GM18505 (cell line): Measurements from ENCODE around the gene SCRG1.
A peak's percentile ranks its signal among the peaks of the same experiment; 100 is the strongest.

ENCODE experiments used
- ATAC-seq: cut with Tn5 transposase; IDR thresholded peaks from one replicate; pipeline ENCODE4 v1.9.1; 2021; ENCODE audit not compliant: unreplicated experiment
- POLR2A ChIP-seq: IDR thresholded peaks from 4 replicates; pipeline ENCODE4 v1.6.1; 2011; ENCODE audit warnings: borderline replicate concordance; ENCODE audit not compliant: insufficient read depth, insufficient read length; ENCODE audit errors: extremely low read depth

The SCRG1 gene

DNA sequence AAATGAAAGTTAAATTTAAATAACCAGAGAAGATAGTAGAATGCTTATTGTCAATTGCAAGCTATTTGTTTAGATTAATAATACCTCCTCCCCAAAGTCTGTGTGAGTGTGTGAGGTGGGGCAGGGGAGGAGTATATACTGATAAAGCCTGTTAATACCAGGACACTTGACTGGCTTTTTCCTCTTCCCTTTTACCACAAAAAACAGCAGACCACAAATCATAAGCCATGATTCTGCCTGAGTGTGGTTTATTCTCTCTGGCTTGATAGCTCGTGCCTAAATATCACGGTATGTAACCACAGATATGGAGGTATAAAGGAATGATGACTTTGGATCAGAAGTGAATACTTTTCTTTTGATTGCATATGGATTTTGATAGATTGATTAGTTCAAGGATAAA, 21.9 kb upstream of the SCRG1 start:
- no peak for ATAC-seq
- no peak for TF ChIP-seq POLR2A

DNA sequence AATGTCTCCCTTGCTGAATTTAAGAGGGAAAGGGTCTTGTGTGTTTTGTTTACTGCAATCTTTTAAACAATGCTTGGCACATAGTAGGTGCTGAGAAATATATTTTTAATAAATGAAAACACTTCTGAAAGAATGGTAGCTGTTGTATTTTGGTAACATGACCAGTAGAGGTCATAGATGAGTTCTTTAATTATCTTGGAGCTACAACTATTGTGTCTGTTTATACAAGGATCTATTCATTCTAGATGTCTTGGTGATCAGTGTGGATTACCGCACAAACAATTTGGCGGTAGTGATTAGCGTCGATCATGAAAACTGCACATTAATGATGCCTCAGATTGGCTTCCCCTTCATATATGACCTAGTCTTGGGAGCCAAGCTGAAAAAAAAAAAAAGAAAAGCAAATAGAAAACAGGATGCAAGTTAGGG, 21.4 kb upstream of the SCRG1 start:
- ATAC-seq = no peak
- TF ChIP-seq POLR2A = no peak

DNA sequence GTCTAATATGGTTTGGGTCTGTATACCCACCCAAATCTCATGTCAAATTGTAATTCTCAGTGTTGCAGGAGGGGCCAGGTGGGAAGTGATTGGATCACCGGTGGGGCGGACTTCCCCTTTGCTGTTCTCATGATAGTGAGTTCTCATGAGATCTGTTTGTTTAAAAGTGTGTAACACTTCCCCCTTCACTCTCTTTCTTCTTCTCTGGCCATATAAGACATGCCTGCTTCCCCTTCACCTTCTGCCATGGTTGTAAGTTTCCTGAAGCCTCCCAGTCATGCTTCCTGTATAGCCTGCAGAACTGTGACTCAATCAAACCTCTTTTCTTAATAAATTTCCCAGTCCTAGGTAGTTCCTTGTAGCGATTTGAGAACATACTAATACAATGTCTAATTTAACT, 19.7 kb upstream of the SCRG1 start:
- no peak for ATAC-seq
- no peak for TF ChIP-seq POLR2A

DNA sequence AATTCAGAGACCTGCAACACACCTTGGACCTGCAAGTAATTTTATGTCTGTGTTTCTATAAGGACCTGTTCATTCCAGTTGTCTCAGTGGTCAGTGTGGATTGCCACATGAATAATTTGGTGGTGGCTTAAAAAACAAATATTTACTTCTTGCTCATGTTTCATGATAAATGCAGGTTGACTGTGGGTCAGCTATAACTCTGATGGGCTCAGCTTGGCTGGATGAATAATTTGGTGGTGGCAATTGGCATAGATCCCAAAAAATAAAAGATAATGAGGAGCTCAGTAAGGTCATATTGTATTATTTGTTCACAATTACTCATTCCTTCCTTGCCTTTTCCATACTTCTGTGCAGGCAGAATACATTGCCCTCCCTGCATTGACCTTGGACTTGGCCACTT, 18.9 kb upstream of the SCRG1 start:
- ATAC-seq = no peak
- no peak for TF ChIP-seq POLR2A

DNA sequence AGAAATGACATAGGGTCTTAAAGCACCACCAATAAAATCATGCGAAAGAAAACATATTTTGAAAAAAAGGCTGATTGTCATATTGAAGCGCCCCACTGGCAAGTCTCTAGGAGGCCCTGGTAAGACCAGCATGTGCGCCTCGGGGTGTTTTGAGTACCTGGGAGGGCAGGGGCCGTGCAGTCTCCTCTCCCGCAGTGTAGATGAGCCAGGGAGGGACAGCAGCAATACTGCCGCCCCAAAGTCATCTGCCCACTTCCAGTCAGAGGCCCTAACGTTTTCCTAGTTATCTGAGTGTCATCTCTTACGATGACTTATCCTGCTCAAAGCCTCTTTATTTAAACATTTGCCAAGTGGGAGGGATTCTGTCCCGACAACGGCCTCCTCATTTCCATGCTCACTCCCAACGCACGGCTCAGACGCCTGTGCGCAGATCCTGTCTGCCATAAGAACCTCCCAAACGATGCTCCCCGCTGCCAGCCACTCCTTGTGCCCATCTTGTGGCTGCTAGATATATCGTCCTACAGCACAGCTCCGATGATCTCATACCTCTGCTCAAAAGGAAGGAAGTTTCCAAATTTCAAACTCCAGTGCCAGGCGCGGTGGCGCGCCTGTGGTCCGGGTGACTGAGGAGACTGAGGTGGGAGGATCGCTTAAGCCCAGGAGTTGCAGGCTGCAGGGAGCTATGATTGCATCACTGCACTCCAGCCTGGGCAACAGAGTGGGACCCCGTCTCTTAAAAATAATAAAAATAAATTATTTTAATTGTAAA, 17.2 kb upstream of the SCRG1 start:
- TF ChIP-seq POLR2A = no peak
- no peak for ATAC-seq

DNA sequence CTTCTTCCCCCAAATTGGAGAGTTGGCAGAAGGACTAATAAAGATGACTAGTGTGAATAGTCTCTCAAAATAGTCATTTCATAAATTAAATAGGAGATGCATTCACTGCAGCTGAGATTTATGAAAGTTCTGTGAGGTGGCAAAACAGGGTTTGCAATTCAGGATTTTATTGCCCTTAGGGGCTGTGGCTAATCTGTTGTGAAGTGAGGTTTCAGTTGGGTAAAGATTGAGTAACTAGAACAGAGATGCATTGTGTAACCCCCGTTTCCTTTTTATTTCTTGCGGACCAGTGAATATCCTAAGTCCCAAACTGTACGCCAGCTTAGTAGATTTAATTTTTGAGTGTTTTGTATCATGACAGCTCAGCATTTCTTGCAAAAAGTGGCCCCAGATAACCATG, 16.2 kb upstream of the SCRG1 start:
- no peak for TF ChIP-seq POLR2A
- no peak for ATAC-seq

DNA sequence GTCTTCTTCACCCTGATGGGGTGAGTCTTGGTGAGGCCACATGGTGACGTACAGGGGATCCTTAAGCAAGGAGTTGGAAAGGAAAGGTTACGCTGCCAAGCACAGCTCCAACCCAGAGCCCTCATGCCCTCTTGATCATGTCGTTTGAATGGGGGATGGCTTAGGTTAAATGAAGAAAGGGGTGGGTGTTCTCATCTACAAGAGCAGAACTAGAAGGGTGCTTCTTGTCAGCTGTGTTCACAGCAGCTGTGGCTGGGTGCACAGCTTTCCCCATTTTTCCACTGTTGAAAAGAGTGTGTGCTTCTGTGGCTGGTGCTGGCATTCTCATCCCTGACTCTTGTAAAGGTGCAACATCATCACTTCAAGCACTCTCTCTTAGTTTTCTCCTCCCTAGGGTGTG, 15.5 kb upstream of the SCRG1 start:
- TF ChIP-seq POLR2A = no peak
- no peak for ATAC-seq

DNA sequence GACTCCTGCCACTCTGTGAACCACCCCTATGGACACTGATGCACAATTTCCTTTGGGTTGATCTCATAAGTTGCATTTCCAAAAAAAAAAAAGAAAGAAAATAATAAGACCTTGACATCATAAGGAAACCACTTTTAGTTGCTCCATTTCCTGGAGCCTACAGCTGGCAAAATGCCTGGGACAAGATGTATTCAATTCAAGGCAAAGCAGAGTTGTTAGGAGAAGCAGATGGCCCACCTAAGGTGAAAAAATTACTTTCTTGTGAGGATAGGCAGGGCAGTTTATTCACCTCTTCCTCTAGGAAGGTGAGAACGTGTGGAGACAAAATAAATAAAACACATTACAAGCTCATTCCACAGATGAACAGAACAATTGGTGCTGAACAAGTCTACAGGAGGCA, 14.1 kb upstream of the SCRG1 start:
- TF ChIP-seq POLR2A = no peak
- ATAC-seq = no peak

DNA sequence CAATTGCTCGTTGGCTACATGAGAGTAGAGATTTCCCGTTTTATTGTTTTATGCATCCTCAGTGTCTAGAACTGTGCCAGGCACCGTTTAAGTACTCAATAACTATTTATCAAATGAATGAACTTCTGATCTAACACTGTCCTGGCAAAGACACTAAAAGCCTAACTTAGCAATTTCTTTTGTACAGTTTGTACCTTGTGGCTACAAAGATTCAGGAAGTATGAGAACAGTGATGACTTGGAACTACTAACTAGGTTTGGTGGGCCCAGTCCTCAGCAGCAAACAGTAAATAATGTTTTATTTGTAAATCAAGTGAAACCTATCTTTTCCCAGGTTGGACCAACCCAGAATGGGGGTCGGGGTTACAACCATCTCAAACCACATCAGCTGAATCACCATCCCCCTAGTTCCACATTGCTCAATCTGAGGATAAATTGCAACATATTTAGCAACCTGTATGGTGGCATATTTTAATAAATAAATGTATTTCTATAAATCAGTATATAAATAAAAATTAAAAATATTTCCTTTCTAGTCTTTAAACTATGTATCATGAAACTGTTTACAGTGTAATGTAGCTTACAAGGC, 12.3 kb upstream of the SCRG1 start:
- TF ChIP-seq POLR2A = no peak
- no peak for ATAC-seq

DNA sequence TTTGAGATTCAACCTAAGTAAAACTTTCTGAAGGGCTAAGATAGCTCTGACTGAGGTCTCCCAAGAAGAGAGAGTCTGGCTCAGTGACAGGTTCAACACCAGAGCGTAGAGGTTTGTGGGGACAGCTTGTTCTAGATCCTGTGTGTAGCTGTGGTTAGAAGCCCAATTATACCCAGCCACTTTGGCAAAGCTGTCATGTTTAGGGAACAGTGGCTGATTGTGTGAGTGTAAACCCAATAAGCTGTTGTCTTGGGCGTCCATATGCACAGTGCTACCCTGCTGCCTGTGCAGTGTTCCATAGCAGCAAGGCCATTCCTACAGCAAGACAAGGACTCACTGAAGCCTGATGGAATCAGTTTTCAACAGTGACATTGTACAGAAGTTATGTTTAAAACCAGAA, 11.2 kb upstream of the SCRG1 start:
- TF ChIP-seq POLR2A = no peak
- no peak for ATAC-seq

DNA sequence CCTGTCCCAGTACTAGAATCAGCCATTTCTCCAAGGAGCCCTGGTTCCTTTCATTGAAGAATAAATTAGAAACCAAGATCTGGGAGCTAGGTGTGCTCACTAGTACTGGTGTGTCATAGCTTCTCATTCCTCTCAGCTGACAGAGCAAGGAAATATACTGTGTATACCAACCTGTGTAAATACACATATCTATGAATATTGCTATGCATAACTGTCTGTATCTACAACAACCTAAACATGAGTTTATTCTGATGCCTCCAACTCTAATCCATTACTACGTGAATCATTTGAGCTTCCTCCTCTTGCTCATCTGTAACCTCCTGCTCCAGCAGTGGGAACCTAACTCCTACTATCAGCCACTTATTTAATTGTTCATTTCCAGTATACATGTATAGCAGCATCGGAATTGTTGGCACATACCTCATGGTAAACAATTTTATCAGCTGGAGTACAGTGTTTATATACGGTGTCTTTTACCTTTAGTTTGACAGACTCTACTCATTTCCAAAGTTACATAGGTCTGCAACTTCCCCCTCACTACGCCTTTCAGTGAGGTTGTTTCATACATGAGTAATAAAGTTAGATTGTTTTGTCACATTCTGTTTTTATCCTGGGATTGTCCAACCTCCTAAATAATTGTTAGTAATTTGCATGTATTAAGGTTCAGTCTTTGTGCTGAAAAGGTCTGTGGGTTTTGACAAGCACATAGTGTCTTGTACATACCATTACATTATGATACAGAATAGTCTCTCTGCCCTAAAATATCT, 7.1 kb upstream of the SCRG1 start:
- peak; percentile 65 for ATAC-seq
- no peak for TF ChIP-seq POLR2A

DNA sequence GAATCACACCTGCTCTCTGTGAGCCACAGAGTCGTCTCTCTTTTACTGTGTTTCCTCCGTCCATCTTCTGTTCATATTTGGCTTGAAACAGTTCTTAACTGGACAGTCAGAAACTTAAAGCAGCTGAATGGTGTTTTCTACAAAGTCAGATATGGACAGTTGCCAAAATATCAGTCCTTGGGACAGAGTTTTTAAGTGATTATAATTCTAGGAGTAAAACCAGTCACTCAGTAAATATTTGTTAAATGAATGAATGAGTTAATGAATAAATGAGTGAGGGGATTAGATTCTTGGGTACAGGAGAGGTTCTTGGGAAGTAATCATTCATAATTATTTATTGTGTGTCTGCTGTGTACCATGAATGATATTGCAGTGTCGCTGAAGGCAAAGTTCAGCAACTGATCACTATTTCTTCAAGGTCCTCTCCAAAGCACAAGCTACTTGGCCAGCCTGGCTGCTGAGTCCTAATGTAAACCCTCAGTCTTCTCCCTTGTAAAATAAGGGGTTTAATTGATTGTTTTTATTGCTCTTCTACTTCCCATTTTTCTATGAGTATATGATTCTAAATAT, 5.5 kb upstream of the SCRG1 start:
- TF ChIP-seq POLR2A = no peak
- ATAC-seq = no peak

DNA sequence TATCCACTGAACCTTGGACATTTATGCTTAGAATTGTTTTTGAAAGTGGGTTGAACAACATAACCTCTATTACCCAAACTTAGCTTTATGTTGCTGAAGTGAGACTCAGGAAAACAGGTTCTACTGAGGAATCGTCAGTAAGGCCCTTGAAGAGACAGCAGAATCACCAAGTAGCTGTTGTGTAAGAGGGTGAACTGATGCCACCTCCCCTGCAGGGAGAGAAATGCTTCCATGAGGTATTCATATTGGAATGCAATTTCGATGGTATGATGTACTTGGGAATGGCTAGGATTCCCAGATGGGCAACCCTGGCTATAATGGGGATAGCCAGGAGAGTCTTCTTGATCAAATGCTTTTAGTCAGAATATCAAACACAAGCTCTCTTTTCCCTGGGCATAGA, 4.1 kb upstream of the SCRG1 start:
- TF ChIP-seq POLR2A = no peak
- ATAC-seq = no peak
